ENCODE results near the gene VAV2.

The VAV2 gene

DNA sequence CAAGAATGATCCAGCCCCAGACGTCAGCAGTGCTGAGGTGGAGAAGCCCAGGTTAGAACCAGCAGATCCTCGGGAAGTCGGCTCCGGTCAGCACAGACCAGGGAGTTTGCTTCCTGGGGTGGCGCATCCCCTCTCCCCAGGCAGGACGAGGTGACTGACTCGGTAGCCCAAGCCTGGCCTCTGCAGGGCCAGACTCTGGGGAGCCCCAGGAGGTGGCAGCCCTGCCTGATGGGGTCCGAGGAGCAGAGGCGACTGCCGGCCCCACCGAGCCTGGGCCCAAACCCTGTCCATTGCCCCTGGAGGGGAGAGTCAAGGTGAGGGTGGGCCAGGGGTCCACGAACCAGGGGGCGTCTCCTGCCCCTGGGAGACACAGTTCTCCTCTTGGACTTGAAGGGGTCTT lies 201.1 kb downstream of the VAV2 start:
- no peak for DNase-seq

- DNase-seq: no peak
These were observed 202.3 kb downstream of the VAV2 start for GRCh38 chr9:133789778-133790177.

- DNase-seq: peak; percentile 34
These were observed 203.1 kb downstream of the VAV2 start for GRCh38 chr9:133788819-133789717.

GRCh38 chr9:133788045-133788818 lies 203.9 kb downstream of the VAV2 start:
- no peak for DNase-seq

DNA sequence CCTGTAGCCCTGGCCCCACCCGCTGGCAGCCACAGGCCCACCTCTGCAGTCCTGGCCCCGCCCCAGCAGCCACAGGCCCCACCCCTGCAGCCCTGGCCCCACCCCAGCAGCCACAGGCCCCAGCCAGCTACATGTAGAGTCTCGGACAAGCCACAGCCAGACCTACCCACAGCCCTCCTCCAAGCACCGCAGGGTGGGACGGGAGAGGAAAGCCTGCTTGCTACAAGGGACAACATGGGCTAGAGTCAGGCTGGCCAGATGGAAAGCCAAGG lies 204.4 kb downstream of the VAV2 start:
- DNase-seq: peak; percentile 84

- no peak for DNase-seq
These were observed 205.0 kb downstream of the VAV2 start for GRCh38 chr9:133786907-133787753.

GRCh38 chr9:133786371-133786753 lies 205.8 kb downstream of the VAV2 start:
- DNase-seq: no peak

DNA sequence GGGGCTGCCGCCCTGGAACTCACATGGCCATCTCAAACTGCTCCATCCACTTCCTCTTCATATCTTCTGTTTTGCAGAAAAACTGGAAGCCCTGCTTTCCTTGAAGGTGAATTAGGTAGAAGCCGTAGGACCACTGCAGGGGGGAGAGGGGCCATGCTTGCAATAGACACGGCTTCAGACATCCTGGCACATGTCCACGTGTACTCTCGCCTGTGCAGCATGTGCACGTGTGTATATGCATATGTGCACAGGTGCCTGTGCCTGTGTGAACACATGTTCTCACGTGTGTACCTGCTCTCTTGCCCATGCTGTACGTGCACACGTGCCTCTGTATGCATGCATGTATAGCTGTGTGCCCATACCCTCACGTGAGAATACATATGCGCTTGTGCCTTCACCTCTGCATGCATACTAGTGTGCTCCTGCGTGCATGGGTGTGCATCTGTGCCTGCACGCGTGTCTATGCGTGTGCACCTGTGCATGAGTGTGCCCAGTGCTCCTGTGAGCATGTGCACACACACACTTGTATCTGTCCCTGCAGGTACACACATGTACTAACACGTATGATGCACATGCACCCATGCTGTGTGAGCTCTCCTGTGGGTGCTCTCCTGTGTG lies 206.3 kb downstream of the VAV2 start:
- no peak for DNase-seq

- no peak for DNase-seq
These were observed 207.2 kb downstream of the VAV2 start for GRCh38 chr9:133784731-133785561.

DNA sequence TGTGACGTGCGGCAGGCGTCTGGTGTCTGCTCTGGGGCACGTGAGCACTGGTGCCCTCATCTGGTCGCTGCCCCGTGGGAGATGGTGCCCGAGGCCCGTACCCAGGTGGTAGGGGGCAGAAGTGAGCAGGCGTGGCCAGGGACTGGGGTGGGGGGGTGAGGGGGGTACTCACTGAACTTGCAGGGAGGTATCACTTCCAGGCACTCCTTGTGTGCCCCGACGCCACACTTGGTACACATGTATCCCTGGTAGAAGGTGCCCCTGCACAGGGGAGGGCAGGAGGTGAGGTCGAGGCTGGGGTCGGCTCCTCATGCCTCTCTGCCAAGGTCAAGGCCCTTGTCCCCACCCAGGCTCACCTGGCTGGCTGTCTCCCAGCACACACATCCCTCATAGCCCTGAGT lies 208.8 kb downstream of the VAV2 start:
- DNase-seq: no peak

- peak; percentile 84 for DNase-seq
These were observed 209.7 kb downstream of the VAV2 start for GRCh38 chr9:133782157-133783130.

- DNase-seq: no peak
These were observed 210.3 kb downstream of the VAV2 start for GRCh38 chr9:133781828-133782135.

DNA sequence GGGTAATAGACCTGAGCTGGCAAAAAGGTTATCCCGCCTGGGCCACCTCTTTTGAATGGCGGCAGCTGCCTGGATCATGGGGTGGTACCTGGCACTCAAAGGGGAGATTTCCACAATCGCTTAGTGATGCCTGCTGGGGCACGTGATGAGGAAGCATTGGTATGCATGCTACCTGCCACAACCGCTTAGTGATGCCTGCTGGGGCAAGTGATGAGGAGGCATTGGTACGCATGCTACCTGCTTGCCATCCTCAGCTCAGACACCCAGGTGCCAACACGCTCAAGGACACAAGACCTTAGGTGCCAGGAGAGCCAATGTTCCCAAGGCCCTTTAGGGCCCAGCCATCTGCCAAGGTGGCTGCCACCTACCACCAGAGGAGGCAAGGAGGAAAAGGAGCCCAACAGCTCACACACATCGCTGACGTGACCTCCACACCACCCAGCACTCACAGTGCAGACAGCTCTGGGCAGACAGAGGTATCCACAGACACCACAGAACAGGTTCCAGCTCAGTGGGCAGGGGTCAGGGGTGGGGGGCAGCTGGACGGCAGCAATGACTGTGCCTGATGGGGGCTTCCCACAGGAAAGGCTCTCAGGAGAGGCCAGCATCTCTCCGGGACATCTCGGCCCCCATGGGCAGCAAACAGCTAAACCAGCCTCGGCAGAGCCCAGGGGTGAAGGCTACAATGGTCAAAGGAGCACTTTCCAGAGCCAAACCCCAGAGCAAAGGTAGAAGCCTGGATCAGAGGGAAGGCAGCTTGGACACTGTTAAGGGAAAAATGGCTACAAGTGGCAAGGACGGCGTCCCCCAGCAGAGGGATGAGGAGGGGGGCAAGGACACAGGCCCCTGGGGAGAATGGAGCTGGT lies 210.9 kb downstream of the VAV2 start:
- no peak for DNase-seq

GRCh38 chr9:133780404-133780945 lies 211.6 kb downstream of the VAV2 start:
- no peak for DNase-seq

GRCh38 chr9:133779516-133780403 lies 212.4 kb downstream of the VAV2 start:
- DNase-seq: no peak

- DNase-seq: no peak
These were observed 213.0 kb downstream of the VAV2 start for GRCh38 chr9:133779081-133779480.

GRCh38 chr9:133778336-133779013 lies 213.6 kb downstream of the VAV2 start:
- no peak for DNase-seq

- DNase-seq: no peak
These were observed 214.3 kb downstream of the VAV2 start for GRCh38 chr9:133777871-133778270.

All from hematopoietic multipotent progenitor cell treated with erythropoietin and hydrocortisone succinate and interleukin-3 and kit ligand, for 4 days (in vitro differentiated cells).